Hematopoietic multipotent progenitor cell treated with erythropoietin and hydrocortisone succinate and interleukin-3 and kit ligand, for 17 days (in vitro differentiated cells): ENCODE data around the gene OTOS.

Experiments
- DNase-seq: peaks from one replicate; pipeline ENCODE4 v3.0.0-alpha.2; 2015; ENCODE audit warnings: low spot score

Gene OTOS

GRCh38 chr2:240140511-240140910 is at the start of gene OTOS:
TSS of gene OTOS (minus strand) at chr2:240140658. CDS start at chr2:240140326, 332 bp downstream.
- DNase-seq: no peak

DNA sequence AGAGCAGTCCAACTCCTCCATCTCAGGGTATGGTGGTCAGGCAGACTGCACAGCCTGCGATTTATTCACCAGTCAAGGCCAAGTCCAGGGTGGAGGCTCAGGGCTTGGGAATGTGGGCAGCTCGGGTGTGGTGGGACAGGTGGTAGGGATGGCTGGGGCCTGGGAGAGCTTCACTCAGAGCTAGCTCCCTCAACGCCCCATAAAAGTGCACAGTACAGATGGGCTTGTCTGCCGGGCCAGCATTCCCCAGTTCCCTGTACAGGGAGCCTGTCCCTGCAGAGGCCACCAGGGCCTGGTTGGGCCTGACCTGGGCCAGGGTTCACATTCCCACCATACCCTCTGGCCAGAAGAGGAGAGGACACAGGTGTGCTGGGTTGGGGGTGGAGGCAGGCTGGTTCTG is 49.2 kb upstream of the OTOS start:
- DNase-seq: no peak

DNA sequence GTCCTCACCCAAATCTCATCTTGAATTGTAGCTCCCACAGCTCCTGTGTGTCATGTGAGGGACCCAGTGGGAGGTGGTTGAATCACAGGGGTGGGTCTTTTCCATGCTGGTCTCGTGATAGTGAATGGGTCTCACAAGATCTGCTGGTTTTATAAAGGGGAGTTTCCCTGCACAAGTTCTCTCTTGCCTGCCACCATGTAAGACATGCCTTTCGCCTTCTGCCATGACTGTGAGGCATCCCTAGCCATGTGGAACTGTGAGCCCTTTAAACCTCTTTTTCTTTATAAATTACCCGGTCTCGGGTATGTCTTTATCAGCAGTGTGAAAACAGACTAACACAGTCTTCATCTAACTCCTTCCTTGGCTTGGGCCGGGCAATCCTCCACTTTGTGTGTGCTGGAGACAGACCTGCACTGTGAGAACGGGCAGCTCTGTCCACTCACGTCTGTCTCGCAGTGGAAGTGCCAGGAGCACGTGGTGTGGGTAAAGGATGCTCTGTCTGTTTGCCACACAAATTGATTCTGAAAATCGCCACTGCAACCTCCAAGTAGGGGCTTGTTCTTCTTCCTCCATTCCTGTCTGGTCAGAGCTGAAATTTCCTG is 47.6 kb upstream of the OTOS start:
- no peak for DNase-seq

DNA sequence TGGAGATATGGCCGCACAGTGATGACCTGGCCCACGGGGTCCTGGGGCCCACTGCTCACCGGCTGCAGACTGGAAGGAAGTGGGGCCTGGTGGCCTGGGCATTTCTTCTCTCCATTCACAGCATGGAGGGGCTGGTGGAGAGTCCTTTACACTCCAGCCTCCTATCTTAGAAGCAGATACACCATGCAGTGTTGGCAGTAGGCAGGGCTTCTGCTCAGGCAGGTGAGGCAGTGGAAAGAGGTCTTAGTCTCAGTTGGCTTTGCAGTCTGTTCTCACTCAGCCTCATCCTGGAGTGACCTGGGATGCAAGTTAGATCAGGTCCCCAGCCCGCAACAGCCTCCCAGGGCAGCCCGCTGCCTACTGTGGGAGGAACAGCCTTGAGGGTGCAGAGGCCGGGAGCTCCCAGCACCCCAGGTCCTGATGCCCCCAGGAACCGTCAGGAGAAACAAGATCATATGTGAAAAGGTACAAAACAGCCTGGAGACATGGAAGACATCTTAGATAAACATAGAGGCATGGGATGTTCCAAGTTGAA is 45.8 kb upstream of the OTOS start:
- DNase-seq: no peak

- no peak for DNase-seq
Observed at GRCh38 chr2:240184656-240185055, 44.2 kb upstream of the OTOS start.

DNA sequence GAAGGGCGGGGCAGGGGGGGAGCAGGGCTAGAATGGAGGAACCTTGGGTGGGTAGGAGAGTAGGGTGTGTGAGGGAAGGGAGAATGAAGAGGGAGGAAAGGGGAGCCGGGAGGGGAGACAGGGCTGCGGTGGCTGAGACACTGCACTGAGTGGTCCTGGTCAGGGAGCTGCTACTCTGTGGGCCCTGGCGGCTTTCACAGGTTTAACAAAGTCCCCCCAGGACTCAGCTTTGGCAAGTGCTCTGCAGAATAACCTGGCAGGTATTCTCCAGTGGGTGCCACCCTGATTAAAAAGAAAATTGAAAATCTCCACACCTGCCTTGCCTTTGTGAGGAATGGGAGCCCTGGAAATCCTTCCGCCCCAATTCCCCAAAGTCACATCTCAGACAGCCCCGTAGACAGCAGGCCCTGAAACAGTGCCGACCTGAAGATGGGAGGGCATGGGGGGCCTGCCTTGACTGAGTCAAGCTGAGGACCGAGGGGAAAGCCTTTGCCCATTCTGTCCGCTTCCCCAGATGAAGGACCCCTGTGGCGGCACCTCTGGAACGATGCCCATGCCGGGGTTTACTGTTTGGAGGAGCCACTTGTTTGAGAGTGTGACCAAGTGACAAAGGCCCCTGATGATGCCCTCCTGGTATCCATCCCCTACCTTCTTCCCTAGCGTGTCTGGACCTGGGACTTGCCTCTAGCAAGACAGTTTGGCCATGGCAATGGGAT is 43.6 kb upstream of the OTOS start:
- no peak for DNase-seq

DNA sequence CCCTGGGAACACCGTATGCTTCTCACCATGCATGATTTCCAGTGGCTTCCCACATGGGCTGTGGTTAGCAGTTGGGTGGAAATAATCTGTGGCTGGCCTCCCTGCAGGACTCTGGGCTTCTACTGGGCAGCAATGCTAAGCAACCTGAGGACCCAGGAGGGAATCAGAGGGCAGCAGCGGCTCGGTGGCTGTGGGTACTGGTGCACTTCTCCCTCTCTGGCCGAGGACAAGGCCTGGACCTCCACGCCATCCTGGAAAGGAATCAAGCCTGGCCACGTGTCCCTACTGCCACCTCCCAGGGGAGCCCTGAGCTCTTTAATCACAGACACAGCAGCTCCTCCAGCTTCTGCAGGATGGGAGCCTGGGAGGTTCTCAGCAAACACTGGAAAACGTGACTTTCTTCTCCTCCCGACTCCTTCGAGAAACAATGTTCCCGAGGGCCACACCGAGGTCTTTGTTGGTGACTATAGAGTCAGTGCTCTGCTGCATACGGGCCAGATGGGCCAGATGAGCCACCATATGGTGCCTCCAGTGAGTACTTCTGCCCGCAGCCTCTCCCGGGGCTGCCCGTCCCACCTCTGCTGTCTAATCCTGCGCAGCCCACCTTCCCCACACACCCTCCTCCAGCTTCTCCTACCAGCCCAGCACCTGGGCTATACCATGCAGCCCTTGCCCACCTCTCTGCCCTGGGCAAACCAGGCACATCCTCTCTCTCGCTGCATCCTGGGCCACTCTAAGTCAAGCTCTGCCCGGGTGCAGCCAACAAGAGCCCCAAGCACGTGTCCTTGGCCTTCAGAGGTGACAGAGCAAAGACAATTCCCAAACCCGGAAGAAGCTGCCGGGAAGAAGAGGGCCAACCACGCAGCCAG is 42.8 kb upstream of the OTOS start:
- DNase-seq: no peak

GRCh38 chr2:240182476-240182875 is 42.0 kb upstream of the OTOS start:
- DNase-seq: no peak

- DNase-seq: no peak
Observed at GRCh38 chr2:240182001-240182400, 41.5 kb upstream of the OTOS start.

DNA sequence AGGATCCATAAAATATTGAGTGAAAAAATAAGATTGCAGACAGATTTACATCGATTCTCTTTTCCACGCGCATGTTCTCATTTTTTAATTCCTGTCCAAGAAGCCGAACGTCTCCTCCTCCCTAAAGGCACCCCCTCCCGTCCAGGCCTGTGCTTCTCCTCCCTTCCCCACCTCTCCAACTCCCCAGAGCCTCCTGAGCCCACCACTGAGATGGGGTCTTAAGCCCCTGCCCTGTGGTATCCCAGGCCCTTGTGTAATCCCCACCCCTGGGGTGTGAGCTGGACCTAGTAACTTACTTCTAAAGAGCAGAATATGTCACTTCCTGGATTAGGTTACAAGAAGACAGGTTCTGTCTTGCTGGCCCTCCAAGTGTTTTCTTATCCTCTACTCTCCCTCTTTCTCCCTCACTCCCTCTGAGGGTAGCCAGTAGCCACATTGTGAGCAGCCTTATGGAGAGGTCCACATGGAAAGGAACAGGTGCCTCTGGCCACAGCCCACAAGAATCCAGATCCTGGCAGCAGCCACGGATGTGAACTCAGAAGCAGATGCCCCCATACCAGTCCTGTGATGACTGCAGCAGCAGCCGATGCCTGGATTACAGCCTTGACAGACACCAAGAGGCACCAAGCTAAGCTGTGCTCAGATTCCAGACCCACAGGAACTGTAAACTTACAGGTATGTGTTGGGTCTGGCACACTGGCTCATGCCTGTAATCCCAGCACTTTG is 39.6 kb upstream of the OTOS start:
- no peak for DNase-seq

DNA sequence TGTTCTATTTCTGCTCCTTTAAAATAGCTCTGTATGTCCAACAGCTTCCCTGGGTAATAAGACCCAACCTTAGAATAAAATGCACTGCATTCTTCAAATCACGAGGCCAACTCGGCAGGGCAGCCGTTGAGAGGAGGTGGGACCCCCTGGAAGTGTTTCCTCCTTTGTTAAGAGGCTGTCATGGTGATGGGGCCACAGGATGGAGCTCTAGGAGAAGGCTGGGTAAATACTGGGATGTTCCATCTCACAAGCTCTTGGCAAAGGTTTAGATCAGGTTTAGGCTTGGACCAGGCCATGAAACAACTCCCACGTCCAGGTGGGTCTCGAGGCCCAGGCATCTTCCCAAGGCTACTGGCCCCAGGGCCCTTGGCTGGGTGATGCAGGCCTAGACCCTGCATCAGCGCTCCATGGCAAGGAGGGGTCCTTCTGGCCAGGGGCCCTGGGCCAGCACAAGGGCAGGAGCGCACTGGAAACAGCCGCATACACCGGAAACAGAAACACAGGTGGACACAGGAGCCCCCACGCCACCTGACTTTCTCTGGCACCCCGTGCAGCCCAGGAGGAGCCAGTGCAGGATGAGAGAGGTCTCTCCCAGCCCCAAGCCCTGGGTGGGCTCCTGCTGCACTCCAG is 38.8 kb upstream of the OTOS start:
- DNase-seq: no peak

DNA sequence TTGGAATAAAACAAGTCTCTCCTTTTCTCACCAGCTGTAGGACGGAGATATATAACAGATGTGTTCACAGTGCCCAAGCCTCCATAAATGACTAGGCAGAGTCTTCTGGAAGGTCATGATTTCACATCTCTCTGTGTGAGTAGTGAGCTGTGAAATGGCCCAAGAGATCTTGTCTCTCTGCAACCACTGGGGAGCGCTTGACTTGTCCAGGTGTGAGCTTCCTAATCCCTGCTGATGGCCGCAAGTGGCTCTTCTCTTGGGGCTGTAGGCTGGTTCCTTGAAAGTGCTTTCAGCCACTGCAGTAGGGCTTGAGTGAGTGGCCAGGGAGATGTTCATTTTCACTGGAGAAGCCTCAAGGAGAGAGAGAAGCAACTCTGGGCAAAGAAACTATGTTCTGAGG is 38.1 kb upstream of the OTOS start:
- DNase-seq: no peak

- DNase-seq: no peak
Observed at GRCh38 chr2:240174496-240174895, 34.0 kb upstream of the OTOS start.

DNA sequence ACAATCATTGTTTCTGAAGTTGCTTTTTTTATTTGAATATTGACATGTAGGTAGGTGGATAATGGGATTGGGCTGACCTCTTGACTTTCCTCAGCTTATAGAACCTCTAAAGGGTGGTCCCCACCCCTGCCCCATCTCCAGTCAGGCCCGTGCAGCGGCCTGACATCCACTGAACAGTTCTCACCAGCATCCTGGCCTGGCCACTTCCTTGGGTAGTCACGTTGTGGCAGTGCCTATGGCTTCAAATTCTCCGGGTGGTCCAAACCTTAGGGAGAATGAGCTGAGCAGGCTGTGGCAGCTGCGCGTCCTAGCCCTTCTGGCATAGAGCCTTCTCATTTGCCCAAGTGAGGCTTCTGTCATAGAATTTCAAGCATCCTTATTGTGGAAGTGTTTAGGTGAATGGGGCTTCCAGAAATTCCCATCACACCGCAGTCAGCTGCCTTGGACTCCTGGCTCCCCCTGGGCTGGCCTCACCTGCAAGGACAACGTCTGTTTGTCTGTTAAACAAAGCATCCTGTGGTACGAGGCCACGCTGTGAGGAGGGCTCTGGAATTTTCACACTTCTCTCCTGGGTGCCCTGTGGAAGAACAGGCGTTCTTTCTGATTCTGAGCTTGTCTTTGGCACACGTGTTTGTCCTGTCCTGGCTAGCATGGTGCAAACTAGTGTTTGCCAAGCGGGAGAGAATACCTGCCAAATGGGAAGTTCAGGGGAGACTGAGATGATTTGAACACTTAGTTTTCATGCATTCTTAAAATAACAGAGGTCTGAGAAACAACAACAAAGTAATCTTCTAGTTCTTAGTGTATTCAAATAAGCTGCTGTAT is 31.8 kb upstream of the OTOS start:
- DNase-seq: no peak

GRCh38 chr2:240170883-240171282 is 30.4 kb upstream of the OTOS start:
- no peak for DNase-seq

DNA sequence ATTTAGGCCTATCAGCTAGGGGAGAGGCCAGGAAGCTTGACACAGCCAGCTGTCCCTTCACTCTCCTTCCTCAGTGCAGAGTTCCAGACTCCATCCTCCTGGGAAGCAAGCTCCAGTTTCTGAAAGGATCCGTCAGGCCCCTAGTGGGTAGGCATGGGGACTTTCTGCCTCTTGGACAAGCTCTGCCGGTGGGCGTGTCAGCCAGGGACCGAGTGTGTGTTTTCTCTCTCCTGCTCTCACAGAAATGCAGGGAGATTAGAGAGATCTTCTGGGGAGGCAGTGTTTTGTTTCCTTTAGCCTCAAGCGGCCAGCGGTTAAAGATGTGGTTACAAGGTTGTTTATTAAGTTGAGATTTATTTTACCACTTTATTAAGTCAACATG is 29.9 kb upstream of the OTOS start:
- DNase-seq: no peak

DNA sequence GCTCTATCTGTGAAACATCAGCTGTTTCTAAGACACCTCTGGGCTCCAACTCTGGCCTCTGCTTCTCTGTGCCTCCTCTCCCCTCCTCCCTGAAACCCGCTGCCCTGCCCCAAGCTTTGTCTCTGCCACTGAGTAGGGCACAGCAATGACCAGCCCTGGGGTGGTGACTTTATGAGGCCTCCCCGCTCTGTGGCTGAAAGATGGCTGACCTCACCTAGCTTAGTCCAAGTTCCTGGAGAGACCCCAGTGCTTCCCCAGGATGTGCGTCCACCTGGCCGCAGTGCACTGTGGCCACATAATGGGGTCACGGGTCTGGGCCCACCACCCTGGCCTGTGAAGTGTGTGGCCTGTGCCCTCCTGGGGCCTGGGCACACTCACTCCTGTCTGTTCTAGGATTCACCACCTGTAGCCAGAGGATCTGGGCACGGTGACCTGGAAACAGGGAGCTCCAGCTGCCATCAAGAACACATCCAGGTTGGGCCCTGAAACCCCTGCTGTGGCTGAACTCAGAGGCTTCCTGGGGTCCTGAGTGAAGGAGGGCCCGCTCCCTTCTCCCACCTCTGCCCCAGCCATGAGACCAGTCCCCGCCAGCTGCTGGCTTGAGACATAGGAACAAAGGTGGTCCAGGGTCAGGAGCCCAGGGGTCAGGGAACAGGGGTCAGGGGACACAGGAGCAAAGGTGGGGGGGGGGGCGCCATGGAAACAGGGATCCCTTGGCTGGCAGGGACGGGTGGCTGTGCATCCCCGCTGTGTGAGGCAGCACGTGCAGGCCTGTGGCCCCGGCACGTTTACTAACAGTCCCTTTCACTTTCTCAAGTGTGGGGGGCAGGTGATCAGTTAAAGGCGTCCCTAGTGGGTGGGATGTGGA is 29.3 kb upstream of the OTOS start:
- no peak for DNase-seq

DNA sequence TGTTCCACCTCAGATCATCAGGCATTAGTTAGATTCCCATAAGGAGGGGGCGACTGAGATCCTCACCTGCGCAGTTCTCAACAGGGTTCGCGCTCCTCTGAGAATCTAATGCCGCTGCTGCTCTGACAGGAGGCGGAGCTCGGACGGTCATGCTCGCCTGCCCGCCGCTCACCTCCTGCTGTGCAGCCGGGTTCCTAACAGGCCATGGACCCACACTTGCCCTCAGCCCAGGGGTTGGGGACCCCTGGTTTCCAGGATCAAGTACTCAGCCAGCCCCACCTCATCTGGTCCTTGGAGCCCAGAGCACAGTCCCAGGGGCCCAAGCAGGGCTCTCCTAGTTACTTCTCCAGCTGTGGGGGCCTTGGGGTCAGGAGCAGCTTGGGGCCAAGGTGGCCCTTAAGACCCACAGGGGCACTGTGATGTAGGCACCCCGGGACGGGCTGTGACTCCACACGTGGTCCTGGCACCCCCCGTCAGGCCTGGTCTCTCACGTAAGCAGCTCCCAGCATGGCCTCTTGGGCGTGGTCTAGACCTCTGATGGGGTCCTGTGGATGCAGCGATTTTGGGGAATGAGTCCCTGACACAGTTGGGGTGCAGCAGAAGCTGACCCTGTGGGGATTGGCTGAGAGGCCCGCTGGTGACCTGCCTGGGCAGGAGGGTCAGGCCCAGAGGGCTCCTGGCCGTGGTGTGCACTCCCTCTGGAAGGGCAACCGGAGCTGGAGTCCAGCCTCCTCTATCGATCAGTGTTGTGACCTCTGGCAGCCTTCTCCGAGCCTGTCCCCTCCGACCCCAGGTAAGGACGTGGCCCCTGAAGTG is 28.3 kb upstream of the OTOS start:
- no peak for DNase-seq

DNA sequence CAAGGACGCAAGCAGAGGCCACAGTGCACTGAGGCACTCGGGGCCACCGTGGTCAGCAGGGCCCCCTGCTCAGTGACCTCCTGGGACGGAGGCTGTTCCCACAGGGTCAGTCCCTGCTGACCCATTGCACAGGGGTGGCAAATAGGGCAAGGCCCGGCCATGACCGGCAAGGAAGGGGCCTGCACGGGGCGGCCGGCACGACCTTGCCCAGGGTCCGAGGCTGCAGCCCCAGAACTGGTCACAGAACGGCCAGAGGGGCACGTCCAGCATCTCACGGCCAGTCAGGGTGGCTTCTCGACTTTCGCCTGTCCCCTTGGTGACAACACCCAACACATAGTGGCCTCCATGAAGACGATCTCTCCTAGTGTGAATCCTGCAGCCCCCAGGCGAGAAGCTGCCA is 27.6 kb upstream of the OTOS start:
- DNase-seq: no peak
